Erythroblast (primary cell): ENCODE data around the gene WAC.

Experiments used
- GATA1 ChIP-seq: IDR thresholded peaks from 2 replicates; pipeline ENCODE4 v1.6.1; 2011; ENCODE audit warnings: low read depth, mild to moderate bottlenecking, control low read depth, low read length, moderate library complexity
- POLR2A ChIP-seq: IDR thresholded peaks from 2 replicates; pipeline ENCODE4 v1.6.1; 2011; ENCODE audit warnings: mild to moderate bottlenecking, low read length

- TF ChIP-seq POLR2A (no peak), GATA1 (peak; percentile 78)
Observed at GRCh38 chr10:28494420-28494819, 38.5 kb upstream of the WAC start.
